8988T (cell line): ENCODE results near the gene OSBPL3.

Source experiments
- DNase-seq: peaks from one replicate; pipeline ENCODE4 v3.0.0; 2011

OSBPL3 gene

GRCh38 chr7:24752073-24752800 lies 227.7 kb downstream of the OSBPL3 start:
- DNase-seq = no peak

GRCh38 chr7:24751484-24751883 lies 228.5 kb downstream of the OSBPL3 start:
- no peak for DNase-seq

- DNase-seq = no peak
These were observed 229.4 kb downstream of the OSBPL3 start for GRCh38 chr7:24750441-24751055.

DNA sequence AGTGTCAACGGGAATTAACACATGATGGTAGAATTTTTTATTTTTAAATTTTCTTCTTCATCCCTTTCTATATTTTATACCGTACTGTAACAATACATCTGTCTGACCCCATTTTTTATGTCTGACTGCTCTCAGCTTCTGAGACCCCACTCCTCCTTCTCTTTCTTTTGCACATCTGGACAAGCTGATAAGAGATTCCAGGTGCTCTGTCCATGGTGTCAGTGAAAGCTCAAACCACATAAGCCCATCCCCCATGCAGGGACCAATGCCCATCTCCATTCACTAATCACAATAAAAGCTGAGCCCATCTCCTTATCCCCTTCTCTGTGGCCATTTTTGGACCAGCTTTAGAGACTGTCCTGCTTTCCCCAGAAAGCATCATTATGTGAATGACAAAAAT lies 231.5 kb downstream of the OSBPL3 start:
- DNase-seq = no peak
